ENCODE measurements around the gene DHCR24. TPM values are rescaled to one million over a fixed set of nuclear protein-coding genes. Genes with fewer than 3 reads are reported as not detected.

The DHCR24 gene
- total and polyA plus RNA-seq, 2 experiments from 2014 or later, result 124 to 453 TPM

DNA sequence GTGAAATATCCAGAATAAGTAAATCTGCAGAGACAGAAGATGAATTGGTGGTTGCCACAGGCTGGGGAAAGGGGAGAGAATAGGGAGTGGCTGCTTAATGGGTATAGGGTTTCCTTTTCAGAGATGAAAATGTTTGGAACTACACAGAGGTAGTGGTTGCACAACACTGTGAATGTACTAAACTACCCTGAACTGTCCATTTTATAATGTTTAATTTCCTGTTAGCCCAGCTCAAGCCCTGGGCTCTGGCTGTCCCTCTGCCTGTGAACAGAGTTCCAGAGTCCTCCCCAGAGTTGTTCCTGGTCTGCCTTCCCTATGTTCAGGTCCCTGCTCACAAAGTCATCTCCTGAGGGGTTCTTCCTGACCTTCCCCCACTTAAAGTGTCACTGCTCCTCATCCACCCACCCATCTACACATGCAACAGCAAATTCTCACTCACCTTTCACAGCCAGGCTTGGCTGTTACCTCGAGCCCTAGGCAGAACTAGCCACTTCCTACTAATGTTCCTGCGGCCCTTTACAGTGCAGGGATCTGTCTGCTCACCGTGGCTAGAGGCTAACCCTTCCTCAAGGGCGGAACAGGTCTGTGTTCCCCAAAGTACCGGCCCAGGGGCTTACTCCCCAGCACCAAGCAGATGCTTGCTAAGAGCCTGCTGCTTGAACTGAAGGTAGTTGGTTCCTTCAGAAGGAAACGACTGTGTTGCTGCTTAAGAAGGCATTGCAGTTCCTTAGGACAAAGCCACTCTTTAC, 22.4 kb downstream of the DHCR24 start:
- no peak overlapping the region for H3K4me3 ChIP-seq
- Mint-ChIP-seq H3K4me1 (no peaks in the 10 kb centered on the region; the same call in 2 of the 3 replicates), H3K27ac (no peak overlapping the region), H3K27me3 (ENCODE audit: insufficient read depth, low read depth, poor library complexity) (peaks cover 9% of the 10 kb centered on the region), H3K9me3 (no peaks in the 10 kb centered on the region), H3K4me3 (no peak overlapping the region), H3K36me3 (ENCODE audit: low read depth) (peaks cover 94% of the 10 kb centered on the region)
- no peak for ATAC-seq
- H3K79me2 ChIP-seq (replicated peaks; ENCODE audit: insufficient read depth), result peaks cover 43% of the 10 kb centered on the region
- no peaks in the 10 kb centered on the region for H3K9me2 ChIP-seq (ENCODE audit: insufficient read depth)
- no peak for DNase-seq (ENCODE audit: low spot score)
- no peak overlapping the region for H3K4me2 ChIP-seq
- no peak overlapping the region for H2AFZ ChIP-seq
- 0 out of 2 replicates have a peak, but pooled peaks cover 15% of the 10 kb centered on the region for H3F3A ChIP-seq (replicated peaks; ENCODE audit: low read depth)
- peaks cover 74% of the 10 kb centered on the region for H3K36me3 ChIP-seq (ENCODE audit: insufficient read depth)
- H4K20me1 ChIP-seq (replicated peaks; ENCODE audit: insufficient read depth), result peaks cover 48% of the 10 kb centered on the region
- H3K4me1 ChIP-seq (ENCODE audit: insufficient read depth), result no peaks in the 10 kb centered on the region
- TF ChIP-seq ZNF331 (CRISPR knock-in tag; IDR thresholded peaks at IDR 0.05; ENCODE audit: low read depth), result no peak
- TF ChIP-seq, protein P1, sequence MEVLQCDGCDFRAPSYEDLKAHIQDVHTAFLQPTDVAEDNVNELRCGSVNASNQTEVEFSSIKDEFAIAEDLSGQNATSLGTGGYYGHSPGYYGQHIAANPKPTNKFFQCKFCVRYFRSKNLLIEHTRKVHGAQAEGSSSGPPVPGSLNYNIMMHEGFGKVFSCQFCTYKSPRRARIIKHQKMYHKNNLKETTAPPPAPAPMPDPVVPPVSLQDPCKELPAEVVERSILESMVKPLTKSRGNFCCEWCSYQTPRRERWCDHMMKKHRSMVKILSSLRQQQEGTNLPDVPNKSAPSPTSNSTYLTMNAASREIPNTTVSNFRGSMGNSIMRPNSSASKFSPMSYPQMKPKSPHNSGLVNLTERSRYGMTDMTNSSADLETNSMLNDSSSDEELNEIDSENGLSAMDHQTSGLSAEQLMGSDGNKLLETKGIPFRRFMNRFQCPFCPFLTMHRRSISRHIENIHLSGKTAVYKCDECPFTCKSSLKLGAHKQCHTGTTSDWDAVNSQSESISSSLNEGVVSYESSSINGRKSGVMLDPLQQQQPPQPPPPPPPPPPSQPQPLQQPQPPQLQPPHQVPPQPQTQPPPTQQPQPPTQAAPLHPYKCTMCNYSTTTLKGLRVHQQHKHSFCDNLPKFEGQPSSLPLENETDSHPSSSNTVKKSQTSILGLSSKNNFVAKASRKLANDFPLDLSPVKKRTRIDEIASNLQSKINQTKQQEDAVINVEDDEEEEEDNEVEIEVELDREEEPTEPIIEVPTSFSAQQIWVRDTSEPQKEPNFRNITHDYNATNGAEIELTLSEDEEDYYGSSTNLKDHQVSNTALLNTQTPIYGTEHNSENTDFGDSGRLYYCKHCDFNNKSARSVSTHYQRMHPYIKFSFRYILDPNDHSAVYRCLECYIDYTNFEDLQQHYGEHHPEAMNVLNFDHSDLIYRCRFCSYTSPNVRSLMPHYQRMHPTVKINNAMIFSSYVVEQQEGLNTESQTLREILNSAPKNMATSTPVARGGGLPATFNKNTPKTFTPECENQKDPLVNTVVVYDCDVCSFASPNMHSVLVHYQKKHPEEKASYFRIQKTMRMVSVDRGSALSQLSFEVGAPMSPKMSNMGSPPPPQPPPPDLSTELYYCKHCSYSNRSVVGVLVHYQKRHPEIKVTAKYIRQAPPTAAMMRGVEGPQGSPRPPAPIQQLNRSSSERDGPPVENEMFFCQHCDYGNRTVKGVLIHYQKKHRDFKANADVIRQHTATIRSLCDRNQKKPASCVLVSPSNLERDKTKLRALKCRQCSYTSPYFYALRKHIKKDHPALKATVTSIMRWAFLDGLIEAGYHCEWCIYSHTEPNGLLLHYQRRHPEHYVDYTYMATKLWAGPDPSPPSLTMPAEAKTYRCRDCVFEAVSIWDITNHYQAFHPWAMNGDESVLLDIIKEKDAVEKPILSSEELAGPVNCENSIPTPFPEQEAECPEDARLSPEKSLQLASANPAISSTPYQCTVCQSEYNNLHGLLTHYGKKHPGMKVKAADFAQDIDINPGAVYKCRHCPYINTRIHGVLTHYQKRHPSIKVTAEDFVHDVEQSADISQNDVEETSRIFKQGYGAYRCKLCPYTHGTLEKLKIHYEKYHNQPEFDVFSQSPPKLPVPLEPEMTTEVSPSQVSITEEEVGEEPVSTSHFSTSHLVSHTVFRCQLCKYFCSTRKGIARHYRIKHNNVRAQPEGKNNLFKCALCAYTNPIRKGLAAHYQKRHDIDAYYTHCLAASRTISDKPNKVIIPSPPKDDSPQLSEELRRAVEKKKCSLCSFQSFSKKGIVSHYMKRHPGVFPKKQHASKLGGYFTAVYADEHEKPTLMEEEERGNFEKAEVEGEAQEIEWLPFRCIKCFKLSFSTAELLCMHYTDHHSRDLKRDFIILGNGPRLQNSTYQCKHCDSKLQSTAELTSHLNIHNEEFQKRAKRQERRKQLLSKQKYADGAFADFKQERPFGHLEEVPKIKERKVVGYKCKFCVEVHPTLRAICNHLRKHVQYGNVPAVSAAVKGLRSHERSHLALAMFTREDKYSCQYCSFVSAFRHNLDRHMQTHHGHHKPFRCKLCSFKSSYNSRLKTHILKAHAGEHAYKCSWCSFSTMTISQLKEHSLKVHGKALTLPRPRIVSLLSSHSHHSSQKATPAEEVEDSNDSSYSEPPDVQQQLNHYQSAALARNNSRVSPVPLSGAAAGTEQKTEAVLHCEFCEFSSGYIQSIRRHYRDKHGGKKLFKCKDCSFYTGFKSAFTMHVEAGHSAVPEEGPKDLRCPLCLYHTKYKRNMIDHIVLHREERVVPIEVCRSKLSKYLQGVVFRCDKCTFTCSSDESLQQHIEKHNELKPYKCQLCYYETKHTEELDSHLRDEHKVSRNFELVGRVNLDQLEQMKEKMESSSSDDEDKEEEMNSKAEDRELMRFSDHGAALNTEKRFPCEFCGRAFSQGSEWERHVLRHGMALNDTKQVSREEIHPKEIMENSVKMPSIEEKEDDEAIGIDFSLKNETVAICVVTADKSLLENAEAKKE (CRISPR knock-in tag; IDR thresholded peaks at IDR 0.05), result no peak
- TF ChIP-seq POLR2AphosphoS5 (IDR thresholded peaks at IDR 0.05; ENCODE audit: low read depth), result no peak
- TF ChIP-seq ZNF114 (CRISPR knock-in tag; IDR thresholded peaks at IDR 0.05), result no peak
- TF ChIP-seq EZH2 (IDR thresholded peaks at IDR 0.05; ENCODE audit: low read depth, unreplicated experiment), result no peak
- TF ChIP-seq CREB1 (CRISPR knock-in tag; IDR thresholded peaks at IDR 0.05; ENCODE audit: low read depth), result no peak
- TF ChIP-seq, protein P2, sequence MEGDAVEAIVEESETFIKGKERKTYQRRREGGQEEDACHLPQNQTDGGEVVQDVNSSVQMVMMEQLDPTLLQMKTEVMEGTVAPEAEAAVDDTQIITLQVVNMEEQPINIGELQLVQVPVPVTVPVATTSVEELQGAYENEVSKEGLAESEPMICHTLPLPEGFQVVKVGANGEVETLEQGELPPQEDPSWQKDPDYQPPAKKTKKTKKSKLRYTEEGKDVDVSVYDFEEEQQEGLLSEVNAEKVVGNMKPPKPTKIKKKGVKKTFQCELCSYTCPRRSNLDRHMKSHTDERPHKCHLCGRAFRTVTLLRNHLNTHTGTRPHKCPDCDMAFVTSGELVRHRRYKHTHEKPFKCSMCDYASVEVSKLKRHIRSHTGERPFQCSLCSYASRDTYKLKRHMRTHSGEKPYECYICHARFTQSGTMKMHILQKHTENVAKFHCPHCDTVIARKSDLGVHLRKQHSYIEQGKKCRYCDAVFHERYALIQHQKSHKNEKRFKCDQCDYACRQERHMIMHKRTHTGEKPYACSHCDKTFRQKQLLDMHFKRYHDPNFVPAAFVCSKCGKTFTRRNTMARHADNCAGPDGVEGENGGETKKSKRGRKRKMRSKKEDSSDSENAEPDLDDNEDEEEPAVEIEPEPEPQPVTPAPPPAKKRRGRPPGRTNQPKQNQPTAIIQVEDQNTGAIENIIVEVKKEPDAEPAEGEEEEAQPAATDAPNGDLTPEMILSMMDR (conservative IDR thresholded peaks at IDR 0.05; ENCODE audit: low read depth in 2 of 2), result no peak
- no peak for TF ChIP-seq JUNB (IDR thresholded peaks at IDR 0.05; ENCODE audit: unreplicated experiment)
- TF ChIP-seq STAT1 (IDR thresholded peaks at IDR 0.05; ENCODE audit: unreplicated experiment), result no peak
- TF ChIP-seq EZH2phosphoT487 (IDR thresholded peaks at IDR 0.05; ENCODE audit: unreplicated experiment), result no peak
- H3K27ac ChIP-seq (ENCODE audit: low read depth), result no peak overlapping the region
- no peaks in the 10 kb centered on the region for H3K27me3 ChIP-seq (ENCODE audit: insufficient read depth)
